Smooth muscle cell (in vitro differentiated cells): ENCODE data around the gene CERS4. TPM values are rescaled to one million over a fixed set of nuclear protein-coding genes. Genes with fewer than 3 reads are reported as not detected.
"Not testable (repeated sequence)": the region's sequence is repeated elsewhere in the genome, so short reads cannot be mapped to it uniquely, and the experiment has no call there.

Experiments
- DNase-seq: peaks from one replicate; lab custom pipeline; 2025; ENCODE audit not compliant: unreplicated experiment; lab: John Stamatoyannopoulos, UW
- H2AFZ ChIP-seq: fragments of 200-600 bp; sonication (generic); 2 replicates; pipeline ENCODE4 v1.6.0; 2016; ENCODE audit warnings: antibody characterized with exemption, low read depth, mild to moderate bottlenecking
- H3F3A ChIP-seq: fragments of 200-600 bp; sonication (generic); 2 replicates; pipeline ENCODE4 v1.6.0; 2017; ENCODE audit warnings: antibody characterized with exemption, low read depth
- H3K27ac ChIP-seq: fragments of 200-600 bp; sonication (generic); 2 replicates; pipeline ENCODE4 v1.5.1; 2016; ENCODE audit warnings: low read depth, mild to moderate bottlenecking
- H3K27me3 ChIP-seq: fragments of 200-600 bp; sonication (generic); 2 replicates; pipeline ENCODE4 v1.6.1; 2016; ENCODE audit warnings: low read depth, mild to moderate bottlenecking
- H3K36me3 ChIP-seq: fragments of 200-600 bp; sonication (generic); 2 replicates; pipeline ENCODE4 v1.5.1; 2016; ENCODE audit warnings: low read depth
- H3K4me1 ChIP-seq: fragments of 200-600 bp; sonication (generic); 2 replicates; pipeline ENCODE4 v1.5.1; 2016; ENCODE audit warnings: low read depth
- H3K4me2 ChIP-seq: fragments of 200-600 bp; sonication (generic); 2 replicates; pipeline ENCODE4 v1.6.0; 2016; ENCODE audit warnings: mild to moderate bottlenecking
- H3K4me3 ChIP-seq: fragments of 200-600 bp; sonication (generic); 2 replicates; pipeline ENCODE4 v1.5.1; 2016; ENCODE audit warnings: mild to moderate bottlenecking
- H3K79me2 ChIP-seq: fragments of 200-600 bp; sonication (generic); 2 replicates; pipeline ENCODE4 v1.6.0; 2016; ENCODE audit warnings: low read depth, mild to moderate bottlenecking
- H3K9ac ChIP-seq: fragments of 200-600 bp; sonication (generic); 2 replicates; pipeline ENCODE4 v1.6.0; 2016; ENCODE audit warnings: low read depth
- H3K9me3 ChIP-seq: fragments of 200-600 bp; sonication (generic); replicated peaks from 2 replicates; pipeline ENCODE4 v1.5.1; 2016; ENCODE audit warnings: low read depth
- H4K20me1 ChIP-seq: fragments of 200-600 bp; sonication (generic); 2 replicates; pipeline ENCODE4 v1.6.0; 2016; ENCODE audit warnings: low read depth
- WGBS: methylation state at CpG from one replicate; pipeline ENCODE4 v1.1.7; 2016; ENCODE audit warnings: low lambda C conversion rate; 5-methylcytosine and 5-hydroxymethylcytosine counted together
- polyA plus RNA-seq: library from polyadenylated mRNA; unstranded; fragments of >200 nt; fragmentation: Nextera tagmentation; extraction: Ambion mirVana; gene quantifications from 2 replicates; pipeline ENCODE4 v1.2.1, GENCODE V29; 2016
- total RNA-seq: library from RNA; depleted of rRNA; stranded (reverse); fragments of >200 nt; gene quantifications from 2 replicates; pipeline ENCODE4 v1.2.3, GENCODE V29; 2014
- TF ChIP-seq, protein P1 (sequence below): fragments of 200-600 bp; sonication (generic); IDR thresholded peaks from 2 replicates; pipeline ENCODE4 v1.5.1; 2017; ENCODE audit warnings: borderline replicate concordance, mild to moderate bottlenecking, antibody characterized with exemption; ENCODE audit not compliant: insufficient read depth, poor library complexity, severe bottlenecking

Gene CERS4
- total and polyA plus RNA-seq, 2 experiments from 2014 or later: 19.9 to 20.9 TPM

DNA sequence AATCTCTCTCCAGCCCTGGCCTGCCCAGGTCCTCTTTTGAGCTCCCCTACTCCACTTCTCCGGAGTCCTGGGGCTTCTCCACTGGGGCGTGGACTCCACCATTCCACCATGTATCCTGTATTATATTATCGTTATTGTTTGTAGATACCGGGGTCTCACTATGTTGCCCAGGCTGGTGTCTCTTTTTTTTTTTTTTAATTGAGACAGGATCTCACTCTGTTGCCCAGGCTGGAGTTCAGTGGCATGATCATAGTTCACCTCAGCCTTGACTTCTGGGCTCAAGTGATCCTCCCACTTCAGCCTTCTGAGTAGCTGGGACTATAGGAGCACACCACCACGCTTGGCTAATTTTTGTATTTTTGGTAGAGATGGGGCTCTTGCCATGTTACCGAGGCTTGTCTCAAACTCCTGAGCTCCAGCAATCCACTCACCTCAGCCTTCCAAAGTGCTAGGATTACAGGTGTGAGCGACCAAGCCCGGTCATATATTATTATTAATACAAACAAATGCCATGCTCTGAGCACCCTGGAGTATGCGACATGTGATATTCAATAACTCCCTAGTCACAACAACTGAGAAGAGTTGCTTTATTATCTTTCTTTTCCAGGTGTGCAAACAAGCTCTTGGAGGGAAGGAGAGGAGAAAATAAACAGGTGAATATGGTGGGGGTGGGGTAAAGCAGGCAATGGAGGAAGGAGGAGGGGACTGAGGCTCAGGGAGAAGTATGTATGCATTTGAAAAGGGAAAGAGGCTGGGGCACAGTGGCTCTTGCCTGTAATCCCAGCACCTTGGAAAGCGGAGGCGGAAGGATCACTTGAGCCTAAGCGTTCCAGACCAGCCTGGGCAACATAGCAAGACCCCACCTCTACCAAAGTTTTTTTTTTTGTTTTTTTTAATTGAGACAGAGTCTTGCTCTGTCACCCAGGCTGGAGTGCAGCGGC lies 2.8 kb upstream of the CERS4 start:
- peaks cover 11% of the 10 kb centered on the region for H3K4me1 ChIP-seq
- no peak for DNase-seq
- no peaks in the 10 kb centered on the region for H3K36me3 ChIP-seq
- no peak overlapping the region for H3K9ac ChIP-seq
- H3K79me2 ChIP-seq: peaks cover 14% of the 10 kb centered on the region
- H3K4me3 ChIP-seq: no peak overlapping the region
- H3K4me2 ChIP-seq: no peak overlapping the region
- TF ChIP-seq, protein P1, sequence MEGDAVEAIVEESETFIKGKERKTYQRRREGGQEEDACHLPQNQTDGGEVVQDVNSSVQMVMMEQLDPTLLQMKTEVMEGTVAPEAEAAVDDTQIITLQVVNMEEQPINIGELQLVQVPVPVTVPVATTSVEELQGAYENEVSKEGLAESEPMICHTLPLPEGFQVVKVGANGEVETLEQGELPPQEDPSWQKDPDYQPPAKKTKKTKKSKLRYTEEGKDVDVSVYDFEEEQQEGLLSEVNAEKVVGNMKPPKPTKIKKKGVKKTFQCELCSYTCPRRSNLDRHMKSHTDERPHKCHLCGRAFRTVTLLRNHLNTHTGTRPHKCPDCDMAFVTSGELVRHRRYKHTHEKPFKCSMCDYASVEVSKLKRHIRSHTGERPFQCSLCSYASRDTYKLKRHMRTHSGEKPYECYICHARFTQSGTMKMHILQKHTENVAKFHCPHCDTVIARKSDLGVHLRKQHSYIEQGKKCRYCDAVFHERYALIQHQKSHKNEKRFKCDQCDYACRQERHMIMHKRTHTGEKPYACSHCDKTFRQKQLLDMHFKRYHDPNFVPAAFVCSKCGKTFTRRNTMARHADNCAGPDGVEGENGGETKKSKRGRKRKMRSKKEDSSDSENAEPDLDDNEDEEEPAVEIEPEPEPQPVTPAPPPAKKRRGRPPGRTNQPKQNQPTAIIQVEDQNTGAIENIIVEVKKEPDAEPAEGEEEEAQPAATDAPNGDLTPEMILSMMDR: no peak
- no peaks in the 10 kb centered on the region for H3F3A ChIP-seq
- H3K27me3 ChIP-seq: no peaks in the 10 kb centered on the region
- 93% methylated on average over 13 of the region's 13 CpGs for WGBS
- peaks cover 14% of the 10 kb centered on the region for H4K20me1 ChIP-seq
- H3K27ac ChIP-seq: no peak overlapping the region
- H2AFZ ChIP-seq: no peak overlapping the region
- H3K9me3 ChIP-seq: no peaks in the 10 kb centered on the region

DNA sequence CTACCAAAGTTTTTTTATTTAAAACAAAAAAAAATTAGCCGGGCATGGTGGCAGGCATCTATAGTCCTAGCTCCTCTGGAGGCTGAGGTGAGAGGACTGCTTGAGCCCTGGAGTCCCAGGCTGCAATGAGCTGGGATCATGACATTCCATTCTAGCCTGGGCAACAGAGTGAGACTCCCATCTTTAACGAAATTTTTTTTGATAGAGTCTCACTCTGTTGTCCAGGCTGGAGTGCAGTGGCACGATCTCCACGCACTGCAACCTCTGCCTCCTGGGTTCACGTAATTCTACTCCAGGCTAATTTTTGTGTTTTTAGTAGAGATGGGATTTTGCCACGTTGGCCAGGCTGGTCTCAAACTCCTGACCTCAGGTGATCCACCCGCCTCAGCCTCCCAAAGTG lies 1.8 kb upstream of the CERS4 start:
- Histone ChIP-seq H3K79me2 (peaks cover 23% of the 10 kb centered on the region), H3K4me1 (peaks cover 11% of the 10 kb centered on the region), H4K20me1 (peaks cover 23% of the 10 kb centered on the region)
- not testable (repeated sequence) for H3K27ac ChIP-seq, H3K9ac ChIP-seq, H3K36me3 ChIP-seq, H3K27me3 ChIP-seq, H2AFZ ChIP-seq, DNase-seq, H3K4me2 ChIP-seq, H3F3A ChIP-seq, H3K4me3 ChIP-seq, H3K9me3 ChIP-seq
- WGBS: 97% methylated on average over 7 of the region's 7 CpGs

DNA sequence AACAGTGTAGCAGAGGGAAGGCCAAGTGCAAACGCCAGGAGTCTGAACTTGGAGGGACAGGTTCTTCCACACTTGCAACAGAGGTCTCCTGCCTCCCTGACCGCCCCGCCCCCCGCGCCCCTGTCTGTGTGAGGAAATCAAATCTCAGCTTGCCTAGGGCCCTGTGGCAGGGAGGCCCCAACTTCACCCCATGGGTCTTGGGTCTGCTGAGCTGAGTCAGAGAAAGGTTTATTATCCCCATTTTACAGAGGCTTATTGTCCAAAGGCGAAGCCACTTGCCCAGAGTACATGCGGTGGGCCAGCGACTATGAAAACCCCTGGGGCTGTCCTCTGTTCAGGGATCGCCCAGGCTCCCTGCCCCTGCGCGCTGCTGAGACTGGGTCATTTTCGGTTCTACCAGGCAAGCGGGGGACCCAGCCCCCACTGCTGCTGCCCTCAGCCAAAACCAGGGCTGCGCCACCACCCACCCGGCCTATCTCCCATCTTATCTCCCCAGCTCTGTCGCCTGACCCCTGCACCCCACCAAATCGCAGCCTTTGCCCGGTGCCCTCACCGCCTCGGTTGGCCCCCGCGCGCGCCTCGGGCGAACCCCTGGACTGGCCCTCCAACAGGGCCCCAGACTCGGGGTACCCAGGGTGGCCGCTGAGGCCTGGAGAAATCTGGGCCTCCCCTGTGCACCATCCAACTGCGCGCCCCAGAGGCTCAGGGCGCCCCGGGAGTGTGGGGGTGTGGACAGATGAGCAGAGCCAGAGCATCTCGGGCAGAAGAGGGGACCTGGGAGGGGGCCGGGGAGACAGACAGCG lies 850 bp upstream of the CERS4 start:
- peak; percentile 13 for DNase-seq
- peak overlapping the region; percentile 84 for H3K4me3 ChIP-seq
- H2AFZ ChIP-seq: peak overlapping the region; percentile 93
- H3K4me2 ChIP-seq: peak overlapping the region; percentile 83
- H3K4me1 ChIP-seq: peaks cover 11% of the 10 kb centered on the region
- H3K36me3 ChIP-seq: no peaks in the 10 kb centered on the region
- H3K9me3 ChIP-seq: no peaks in the 10 kb centered on the region
- no peaks in the 10 kb centered on the region for H3K27me3 ChIP-seq
- H3K79me2 ChIP-seq: peaks cover 24% of the 10 kb centered on the region
- peaks cover 30% of the 10 kb centered on the region for H4K20me1 ChIP-seq
- no peaks in the 10 kb centered on the region for H3F3A ChIP-seq
- WGBS: 26% methylated on average over 33 of the region's 35 CpGs
- no peak overlapping the region for H3K27ac ChIP-seq
- H3K9ac ChIP-seq: no peak overlapping the region
- TF ChIP-seq, protein P1: no peak
